HG03196 (cell line): ENCODE measurements around the gene ARF3.
"Not testable (repeated sequence)": the region's sequence is repeated elsewhere in the genome, so short reads cannot be mapped to it uniquely, and the experiment has no call there.

Source experiments
- ATAC-seq: cut with Tn5 transposase; IDR thresholded peaks from one replicate; pipeline ENCODE4 v1.9.1; 2021; ENCODE audit not compliant: unreplicated experiment

Gene ARF3

GRCh38 chr12:48932878-48933277 lies 24.4 kb downstream of the ARF3 start:
- ATAC-seq = no peak

- ATAC-seq = no peak
These were observed 26.8 kb downstream of the ARF3 start for GRCh38 chr12:48930475-48930874.

- no peak for ATAC-seq
These were observed 27.7 kb downstream of the ARF3 start for GRCh38 chr12:48929551-48929950.

- ATAC-seq = no peak
These were observed 30.0 kb downstream of the ARF3 start for GRCh38 chr12:48927261-48927660.

- peak; percentile 53 for ATAC-seq
These were observed 31.8 kb downstream of the ARF3 start, which contains the start of gene FKBP11 for GRCh38 chr12:48925304-48926011. FKBP11 (minus strand) TSS chr12:48925492; CDS start chr12:48925428, 64 bp downstream.

- peak; percentile 75 for ATAC-seq
These were observed 32.5 kb downstream of the ARF3 start for GRCh38 chr12:48924617-48925303.

- ATAC-seq = no peak
These were observed 34.2 kb downstream of the ARF3 start for GRCh38 chr12:48923117-48923516.

GRCh38 chr12:48917857-48918537 lies 39.3 kb downstream of the ARF3 start:
- ATAC-seq = no peak

- no peak for ATAC-seq
These were observed 47.1 kb downstream of the ARF3 start for GRCh38 chr12:48910196-48910595.

GRCh38 chr12:48909698-48910097 lies 47.6 kb downstream of the ARF3 start:
- not testable (repeated sequence) for ATAC-seq

- ATAC-seq = no peak
These were observed 50.0 kb downstream of the ARF3 start for GRCh38 chr12:48907245-48907644.

- ATAC-seq = peak; percentile 84
These were observed 53.3 kb downstream of the ARF3 start for GRCh38 chr12:48903982-48904411.

- no peak for ATAC-seq
These were observed 53.8 kb downstream of the ARF3 start for GRCh38 chr12:48903363-48903981.

GRCh38 chr12:48901278-48901677 lies 56.0 kb downstream of the ARF3 start:
- ATAC-seq = no peak

GRCh38 chr12:48899651-48900050 lies 57.6 kb downstream of the ARF3 start:
- ATAC-seq = no peak

GRCh38 chr12:48894271-48894670 lies 63.0 kb downstream of the ARF3 start:
- ATAC-seq = no peak

- ATAC-seq = no peak
These were observed 66.4 kb downstream of the ARF3 start for GRCh38 chr12:48890657-48891418.

GRCh38 chr12:48889679-48890078 lies 67.6 kb downstream of the ARF3 start:
- ATAC-seq = no peak
